ENCODE measurements around the gene ARID4B. TPM values are rescaled to one million over a fixed set of nuclear protein-coding genes. Genes with fewer than 3 reads are reported as not detected.
"Not testable (repeated sequence)": the region's sequence is repeated elsewhere in the genome, so short reads cannot be mapped to it uniquely, and the experiment has no call there.

ARID4B gene
- total and polyA plus RNA-seq, 5 donors = 10.8 to 22.4 (median 20.7) TPM

- ATAC-seq (no peak), DNase-seq (no peak)
- H3K9me3 ChIP-seq (ENCODE audit: control insufficient read depth, low read length) = no peaks in the 10 kb centered on the region
- intact Hi-C loops (cut with DNase I) = no loop called here
- no peaks in the 10 kb centered on the region for H3K27me3 ChIP-seq (ENCODE audit: control insufficient read depth, insufficient read depth)
- H3K4me3 ChIP-seq (ENCODE audit: low read length) = no peak overlapping the region
- 79% methylated on average over 8 of the region's 8 CpGs for WGBS
- H3K4me1 ChIP-seq (ENCODE audit: control insufficient read depth, insufficient read depth, low read length) = no peaks in the 10 kb centered on the region
- no peak overlapping the region for H3K27ac ChIP-seq (ENCODE audit: low read length)
Observed at GRCh38 chr1:235181561-235182245, 146.3 kb downstream of the ARID4B start.

GRCh38 chr1:235180916-235181460 lies 147.0 kb downstream of the ARID4B start:
- H3K9me3 ChIP-seq (ENCODE audit: control insufficient read depth, low read length) = no peaks in the 10 kb centered on the region
- no peaks in the 10 kb centered on the region for H3K4me1 ChIP-seq (ENCODE audit: control insufficient read depth, insufficient read depth, low read length)
- no peak for DNase-seq
- ATAC-seq = no peak
- intact Hi-C loops (cut with DNase I) = no loop called here
- H3K27me3 ChIP-seq (ENCODE audit: control insufficient read depth, insufficient read depth) = no peaks in the 10 kb centered on the region
- 90% methylated on average over 5 of the region's 5 CpGs for WGBS
- H3K4me3 ChIP-seq (ENCODE audit: low read length) = no peak overlapping the region
- no peak overlapping the region for H3K27ac ChIP-seq (ENCODE audit: low read length)

- no peak for DNase-seq
- intact Hi-C loops (cut with DNase I) = no loop called here
- no peak overlapping the region for H3K4me3 ChIP-seq (ENCODE audit: low read length)
- H3K4me1 ChIP-seq (ENCODE audit: control insufficient read depth, insufficient read depth, low read length) = no peaks in the 10 kb centered on the region
- no peak overlapping the region for H3K27ac ChIP-seq (ENCODE audit: low read length)
- no peaks in the 10 kb centered on the region for H3K9me3 ChIP-seq (ENCODE audit: control insufficient read depth, low read length)
- WGBS = 69% methylated on average over 7 of the region's 7 CpGs
- ATAC-seq = no peak
- H3K27me3 ChIP-seq (ENCODE audit: control insufficient read depth, insufficient read depth) = no peaks in the 10 kb centered on the region
Observed at GRCh38 chr1:235176486-235176885, 151.5 kb downstream of the ARID4B start.

DNA sequence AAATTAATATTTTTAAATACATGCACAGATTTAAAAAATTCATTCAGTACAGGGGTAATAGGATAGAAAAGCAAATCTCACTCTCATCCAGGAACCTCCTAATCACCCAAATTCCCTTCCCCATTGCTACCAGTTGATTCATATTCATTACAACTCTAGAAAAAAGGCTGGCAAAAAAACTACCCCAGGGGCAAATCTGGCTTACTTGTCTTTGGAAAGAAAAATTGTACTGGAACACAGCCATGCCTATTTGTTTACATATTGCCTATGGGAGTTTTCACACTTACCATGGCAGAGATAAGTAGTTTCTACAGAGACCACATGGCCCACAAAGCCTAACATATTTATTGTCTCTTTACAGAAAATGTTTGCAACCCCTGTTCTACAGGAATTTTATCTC lies 158.0 kb downstream of the ARID4B start:
- ATAC-seq (no peak), DNase-seq (no peak)
- Histone ChIP-seq H3K4me3 (ENCODE audit: low read length) (no peak overlapping the region), H3K4me1 (ENCODE audit: control insufficient read depth, insufficient read depth, low read length) (no peaks in the 10 kb centered on the region), H3K27me3 (ENCODE audit: control insufficient read depth, insufficient read depth) (no peaks in the 10 kb centered on the region), H3K9me3 (ENCODE audit: control insufficient read depth, low read length) (no peaks in the 10 kb centered on the region), H3K27ac (ENCODE audit: low read length) (no peak overlapping the region)
- intact Hi-C loops (cut with DNase I) = no loop called here

- no peak for DNase-seq
- no peak for ATAC-seq
Observed at GRCh38 chr1:235168375-235168774, 159.6 kb downstream of the ARID4B start.

GRCh38 chr1:235161685-235162327 lies 166.2 kb downstream of the ARID4B start:
- intact Hi-C loops (cut with DNase I) = no loop called here
- 66% methylated on average over 21 of the region's 21 CpGs for WGBS
- Histone ChIP-seq H3K9me3 (ENCODE audit: control insufficient read depth, low read length) (no peaks in the 10 kb centered on the region), H3K27ac (ENCODE audit: low read length) (no peak overlapping the region), H3K27me3 (ENCODE audit: control insufficient read depth, insufficient read depth) (no peaks in the 10 kb centered on the region), H3K4me3 (ENCODE audit: low read length) (peak overlapping the region; percentile 73), H3K4me1 (ENCODE audit: control insufficient read depth, insufficient read depth, low read length) (peaks cover 6% of the 10 kb centered on the region)
- ATAC-seq = peak in 1 of 2 donors; percentile 5
- no peak for DNase-seq

More at GRCh38 chr1:235168375-235168774, 159.6 kb downstream of the ARID4B start:
- Histone ChIP-seq H3K4me3 (ENCODE audit: low read length) (no peak overlapping the region), H3K27ac (ENCODE audit: low read length) (no peak overlapping the region), H3K4me1 (ENCODE audit: control insufficient read depth, insufficient read depth, low read length) (no peaks in the 10 kb centered on the region), H3K27me3 (ENCODE audit: control insufficient read depth, insufficient read depth) (no peaks in the 10 kb centered on the region), H3K9me3 (ENCODE audit: control insufficient read depth, low read length) (no peaks in the 10 kb centered on the region)
- 92% methylated on average over 3 of the region's 3 CpGs for WGBS
- intact Hi-C loops (cut with DNase I) = no loop called here

DNA sequence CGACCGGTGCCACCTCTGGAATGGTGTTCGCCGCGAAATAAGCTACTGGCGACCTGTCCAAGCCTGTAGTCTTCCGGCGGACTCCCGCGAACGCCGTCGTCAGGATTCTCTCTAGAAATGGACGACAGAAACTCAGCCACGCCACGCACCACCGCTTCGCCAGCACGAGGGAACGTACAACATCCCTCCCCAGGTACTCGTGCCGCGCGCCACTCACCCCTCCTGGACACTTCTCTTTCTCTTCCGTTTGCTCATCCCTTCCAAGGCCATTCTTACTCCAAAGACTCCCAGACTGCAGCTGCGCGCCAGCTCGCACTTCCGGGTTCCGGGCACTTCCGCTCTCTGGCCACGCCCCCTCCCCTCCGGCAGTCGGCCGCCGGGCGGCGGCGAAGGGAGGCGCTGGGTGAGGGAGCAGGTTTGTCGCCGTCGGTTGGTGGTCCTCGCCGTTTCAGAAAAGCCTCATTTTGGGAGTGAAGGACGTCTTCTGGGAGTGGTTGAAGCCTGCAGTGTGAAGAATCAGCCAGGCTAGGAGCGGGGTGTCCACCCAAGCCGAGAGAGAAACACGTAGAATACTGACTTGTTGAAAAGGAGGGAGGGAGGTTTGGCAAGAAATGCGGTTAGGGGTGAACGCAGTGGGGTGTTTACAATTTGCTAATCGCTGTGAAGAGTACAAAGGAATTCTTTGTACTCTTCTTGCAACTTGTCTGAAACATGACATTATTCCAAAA lies 166.9 kb downstream of the ARID4B start, which contains the start of gene RBM34:
RBM34 (minus strand) TSS at position 294 of the 728 bp plus-strand sequence; CDS start at position 270, 24 bp downstream.
- intact Hi-C loops (cut with DNase I) = no loop called here
- H3K27me3 ChIP-seq (ENCODE audit: control insufficient read depth, insufficient read depth) = no peaks in the 10 kb centered on the region
- peak within 1 kb of the TSS; percentile 97 for H3K27ac ChIP-seq (ENCODE audit: low read length)
- DNase-seq (peak; percentile 92 to 97 (median 97)), ATAC-seq (peak; percentile 98)
- peak within 1 kb of the TSS; percentile 73 for H3K4me3 ChIP-seq (ENCODE audit: low read length)
- under 1% methylated on average over 52 of the region's 52 CpGs for whole genome bisulfite sequencing
- H3K4me1 ChIP-seq (ENCODE audit: control insufficient read depth, insufficient read depth, low read length) = peaks cover 6% of the 10 kb centered on the region
- no peaks in the 10 kb centered on the region for H3K9me3 ChIP-seq (ENCODE audit: control insufficient read depth, low read length)

DNA sequence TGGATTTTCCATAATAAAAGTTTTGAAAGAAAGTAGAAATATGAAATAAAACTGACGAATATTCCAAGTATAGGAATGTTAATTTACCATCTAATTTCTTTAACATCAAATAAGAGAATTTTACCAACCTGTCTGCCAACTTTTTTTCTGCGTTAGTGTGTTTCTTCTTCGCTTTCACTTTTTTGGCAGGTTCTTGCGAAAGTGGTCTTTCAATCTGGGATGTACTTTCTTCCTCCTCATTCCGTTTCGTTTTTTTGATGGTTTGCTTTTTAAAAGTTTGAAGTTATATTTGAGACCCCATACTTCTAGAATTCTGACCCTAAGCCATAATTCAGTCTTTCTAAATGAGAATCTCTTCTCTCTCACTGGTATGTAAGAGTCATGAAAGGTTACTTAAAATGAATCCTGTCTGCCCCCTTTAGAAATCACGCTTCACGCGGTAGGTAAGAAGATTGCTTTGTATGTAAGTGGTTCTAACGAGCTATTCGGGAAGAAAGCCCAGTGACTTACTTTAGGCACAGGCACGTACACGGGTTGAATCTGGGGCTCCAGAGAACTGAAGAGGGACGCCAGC lies 167.5 kb downstream of the ARID4B start:
- ATAC-seq = no peak
- WGBS = 10% methylated on average over 14 of the region's 14 CpGs

GRCh38 chr1:235159930-235160329 lies 168.0 kb downstream of the ARID4B start:
- H3K27me3 ChIP-seq (ENCODE audit: control insufficient read depth, insufficient read depth); H3K9me3 ChIP-seq (ENCODE audit: control insufficient read depth, low read length); DNase-seq; H3K4me1 ChIP-seq (ENCODE audit: control insufficient read depth, insufficient read depth, low read length); H3K4me3 ChIP-seq (ENCODE audit: low read length); H3K27ac ChIP-seq (ENCODE audit: low read length); intact Hi-C loops (cut with DNase I); ATAC-seq: not testable (repeated sequence)
- WGBS = 88% methylated on average over 9 of the region's 9 CpGs

More for the DNA sequence above, 167.5 kb downstream of the ARID4B start:
- Histone ChIP-seq H3K27me3 (ENCODE audit: control insufficient read depth, insufficient read depth) (no peaks in the 10 kb centered on the region), H3K4me1 (ENCODE audit: control insufficient read depth, insufficient read depth, low read length) (peaks cover 6% of the 10 kb centered on the region), H3K27ac (ENCODE audit: low read length) (peak overlapping the region; percentile 97), H3K9me3 (ENCODE audit: control insufficient read depth, low read length) (no peaks in the 10 kb centered on the region), H3K4me3 (ENCODE audit: low read length) (peak overlapping the region; percentile 73)
- intact Hi-C loops (cut with DNase I) = no loop called here
- DNase-seq = no peak

- 87% methylated on average over 9 of the region's 9 CpGs for WGBS
- H3K4me1 ChIP-seq (ENCODE audit: control insufficient read depth, insufficient read depth, low read length); intact Hi-C loops (cut with DNase I); H3K9me3 ChIP-seq (ENCODE audit: control insufficient read depth, low read length); DNase-seq; H3K27ac ChIP-seq (ENCODE audit: low read length); H3K27me3 ChIP-seq (ENCODE audit: control insufficient read depth, insufficient read depth); H3K4me3 ChIP-seq (ENCODE audit: low read length); ATAC-seq: not testable (repeated sequence)
Observed at GRCh38 chr1:235159284-235159683, 168.7 kb downstream of the ARID4B start.
